ENCODE data around the gene MYLIP. TPM values are rescaled to one million over a fixed set of nuclear protein-coding genes. Genes with fewer than 3 reads are reported as not detected.

MYLIP gene
- total and polyA plus RNA-seq, 2 experiments from 2014 or later: 26.7 to 33.8 TPM

DNA sequence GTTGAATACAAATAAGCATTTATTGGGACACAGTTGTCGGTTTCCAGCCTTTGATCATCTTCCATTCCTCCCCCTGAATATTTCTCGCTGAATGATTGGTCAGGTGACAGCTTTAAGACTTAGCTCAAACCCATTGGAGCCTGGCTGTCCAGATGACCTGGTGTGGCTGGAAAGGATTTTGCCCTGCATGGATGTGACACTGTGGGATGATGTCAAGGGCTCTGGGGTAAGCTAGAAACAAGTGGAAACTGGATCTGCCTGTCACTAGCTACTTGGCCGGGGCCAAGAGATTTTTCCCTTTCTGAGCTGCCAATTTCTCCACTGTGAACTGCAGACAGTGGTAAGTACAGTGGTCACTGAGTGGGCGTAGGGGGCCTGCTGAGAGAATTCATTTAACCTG, 41.9 kb upstream of the MYLIP start:
- Mint-ChIP-seq H3K9me3 (no peaks in the 10 kb centered on the region), H3K4me3 (no peak overlapping the region), H3K36me3 (ENCODE audit: low read depth) (no peaks in the 10 kb centered on the region), H3K27ac (no peak overlapping the region), H3K27me3 (ENCODE audit: insufficient read depth, low read depth, poor library complexity) (peaks cover 1% of the 10 kb centered on the region), H3K4me1 (no peaks in the 10 kb centered on the region; the same call in 2 of the 3 replicates)
- no peaks in the 10 kb centered on the region for H3K27me3 ChIP-seq (ENCODE audit: insufficient read depth)
- H3K36me3 ChIP-seq (ENCODE audit: insufficient read depth): no peaks in the 10 kb centered on the region
- H3F3A ChIP-seq (replicated peaks; ENCODE audit: low read depth): no peaks in the 10 kb centered on the region
- no peak overlapping the region for H3K27ac ChIP-seq (ENCODE audit: low read depth)
- H3K4me2 ChIP-seq: no peak overlapping the region
- H3K79me2 ChIP-seq (replicated peaks; ENCODE audit: insufficient read depth): no peaks in the 10 kb centered on the region
- no peaks in the 10 kb centered on the region for H3K4me1 ChIP-seq (ENCODE audit: insufficient read depth)
- H3K9me2 ChIP-seq (ENCODE audit: insufficient read depth): 0 out of 2 replicates have a peak, but pooled peaks cover 8% of the 10 kb centered on the region
- H4K20me1 ChIP-seq (replicated peaks; ENCODE audit: insufficient read depth): no peaks in the 10 kb centered on the region
- no peak for DNase-seq (ENCODE audit: low spot score)
- ATAC-seq: no peak
- TF ChIP-seq NANOG (IDR thresholded peaks at IDR 0.05; ENCODE audit: borderline replicate concordance) (no peak), POLR2AphosphoS5 (IDR thresholded peaks at IDR 0.05; ENCODE audit: low read depth) (no peak)
- TF ChIP-seq, protein P1, sequence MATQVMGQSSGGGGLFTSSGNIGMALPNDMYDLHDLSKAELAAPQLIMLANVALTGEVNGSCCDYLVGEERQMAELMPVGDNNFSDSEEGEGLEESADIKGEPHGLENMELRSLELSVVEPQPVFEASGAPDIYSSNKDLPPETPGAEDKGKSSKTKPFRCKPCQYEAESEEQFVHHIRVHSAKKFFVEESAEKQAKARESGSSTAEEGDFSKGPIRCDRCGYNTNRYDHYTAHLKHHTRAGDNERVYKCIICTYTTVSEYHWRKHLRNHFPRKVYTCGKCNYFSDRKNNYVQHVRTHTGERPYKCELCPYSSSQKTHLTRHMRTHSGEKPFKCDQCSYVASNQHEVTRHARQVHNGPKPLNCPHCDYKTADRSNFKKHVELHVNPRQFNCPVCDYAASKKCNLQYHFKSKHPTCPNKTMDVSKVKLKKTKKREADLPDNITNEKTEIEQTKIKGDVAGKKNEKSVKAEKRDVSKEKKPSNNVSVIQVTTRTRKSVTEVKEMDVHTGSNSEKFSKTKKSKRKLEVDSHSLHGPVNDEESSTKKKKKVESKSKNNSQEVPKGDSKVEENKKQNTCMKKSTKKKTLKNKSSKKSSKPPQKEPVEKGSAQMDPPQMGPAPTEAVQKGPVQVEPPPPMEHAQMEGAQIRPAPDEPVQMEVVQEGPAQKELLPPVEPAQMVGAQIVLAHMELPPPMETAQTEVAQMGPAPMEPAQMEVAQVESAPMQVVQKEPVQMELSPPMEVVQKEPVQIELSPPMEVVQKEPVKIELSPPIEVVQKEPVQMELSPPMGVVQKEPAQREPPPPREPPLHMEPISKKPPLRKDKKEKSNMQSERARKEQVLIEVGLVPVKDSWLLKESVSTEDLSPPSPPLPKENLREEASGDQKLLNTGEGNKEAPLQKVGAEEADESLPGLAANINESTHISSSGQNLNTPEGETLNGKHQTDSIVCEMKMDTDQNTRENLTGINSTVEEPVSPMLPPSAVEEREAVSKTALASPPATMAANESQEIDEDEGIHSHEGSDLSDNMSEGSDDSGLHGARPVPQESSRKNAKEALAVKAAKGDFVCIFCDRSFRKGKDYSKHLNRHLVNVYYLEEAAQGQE (IDR thresholded peaks at IDR 0.05; ENCODE audit: unreplicated experiment): no peak
- no peak overlapping the region for H3K4me3 ChIP-seq
- no peak overlapping the region for H2AFZ ChIP-seq

DNA sequence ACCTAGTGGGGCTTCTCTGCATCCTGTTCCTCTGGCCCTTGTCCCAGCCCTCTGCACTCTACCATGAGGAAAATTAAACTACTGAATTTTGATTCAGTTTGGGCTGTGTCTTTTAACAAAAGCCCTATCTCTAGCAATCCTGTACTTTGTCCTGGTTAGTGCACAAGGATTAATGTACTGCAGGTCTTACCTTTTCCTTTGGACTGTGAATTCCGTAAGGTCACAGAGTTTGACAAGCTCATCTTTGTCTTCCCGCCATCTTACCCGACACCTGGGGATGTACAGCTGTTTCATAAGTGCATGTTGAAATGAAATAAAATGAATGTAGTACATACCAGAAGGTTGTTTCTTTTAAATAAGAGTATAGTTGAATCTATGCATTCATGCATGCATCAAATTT, 41.5 kb upstream of the MYLIP start:
- no peak overlapping the region for H3K4me2 ChIP-seq
- H3F3A ChIP-seq (replicated peaks; ENCODE audit: low read depth): no peaks in the 10 kb centered on the region
- no peak for DNase-seq (ENCODE audit: low spot score)
- H3K4me3 ChIP-seq: no peak overlapping the region
- no peaks in the 10 kb centered on the region for H3K79me2 ChIP-seq (replicated peaks; ENCODE audit: insufficient read depth)
- no peaks in the 10 kb centered on the region for H3K27me3 ChIP-seq (ENCODE audit: insufficient read depth)
- H3K4me3 Mint-ChIP-seq: no peak overlapping the region
- H2AFZ ChIP-seq: no peak overlapping the region
- H3K9me3 Mint-ChIP-seq: no peaks in the 10 kb centered on the region
- no peak overlapping the region for H3K27ac ChIP-seq (ENCODE audit: low read depth)
- H3K4me1 ChIP-seq (ENCODE audit: insufficient read depth): no peaks in the 10 kb centered on the region
- H3K27ac Mint-ChIP-seq: no peak overlapping the region
- H3K36me3 Mint-ChIP-seq (ENCODE audit: low read depth): no peaks in the 10 kb centered on the region
- ATAC-seq: no peak
- H3K27me3 Mint-ChIP-seq (ENCODE audit: insufficient read depth, low read depth, poor library complexity): peaks cover 4% of the 10 kb centered on the region
- H3K4me1 Mint-ChIP-seq: no peaks in the 10 kb centered on the region; the same call in 2 of the 3 replicates
- 0 out of 2 replicates have a peak, but pooled peaks cover 4% of the 10 kb centered on the region for H3K9me2 ChIP-seq (ENCODE audit: insufficient read depth)
- H3K36me3 ChIP-seq (ENCODE audit: insufficient read depth): no peaks in the 10 kb centered on the region
- no peaks in the 10 kb centered on the region for H4K20me1 ChIP-seq (replicated peaks; ENCODE audit: insufficient read depth)
- TF ChIP-seq, protein P1 (IDR thresholded peaks at IDR 0.05; ENCODE audit: unreplicated experiment): no peak
- no peak for TF ChIP-seq EZH2phosphoT487 (IDR thresholded peaks at IDR 0.05; ENCODE audit: unreplicated experiment)
- TF ChIP-seq STAT1 (IDR thresholded peaks at IDR 0.05; ENCODE audit: unreplicated experiment): no peak
- TF ChIP-seq, protein P2, sequence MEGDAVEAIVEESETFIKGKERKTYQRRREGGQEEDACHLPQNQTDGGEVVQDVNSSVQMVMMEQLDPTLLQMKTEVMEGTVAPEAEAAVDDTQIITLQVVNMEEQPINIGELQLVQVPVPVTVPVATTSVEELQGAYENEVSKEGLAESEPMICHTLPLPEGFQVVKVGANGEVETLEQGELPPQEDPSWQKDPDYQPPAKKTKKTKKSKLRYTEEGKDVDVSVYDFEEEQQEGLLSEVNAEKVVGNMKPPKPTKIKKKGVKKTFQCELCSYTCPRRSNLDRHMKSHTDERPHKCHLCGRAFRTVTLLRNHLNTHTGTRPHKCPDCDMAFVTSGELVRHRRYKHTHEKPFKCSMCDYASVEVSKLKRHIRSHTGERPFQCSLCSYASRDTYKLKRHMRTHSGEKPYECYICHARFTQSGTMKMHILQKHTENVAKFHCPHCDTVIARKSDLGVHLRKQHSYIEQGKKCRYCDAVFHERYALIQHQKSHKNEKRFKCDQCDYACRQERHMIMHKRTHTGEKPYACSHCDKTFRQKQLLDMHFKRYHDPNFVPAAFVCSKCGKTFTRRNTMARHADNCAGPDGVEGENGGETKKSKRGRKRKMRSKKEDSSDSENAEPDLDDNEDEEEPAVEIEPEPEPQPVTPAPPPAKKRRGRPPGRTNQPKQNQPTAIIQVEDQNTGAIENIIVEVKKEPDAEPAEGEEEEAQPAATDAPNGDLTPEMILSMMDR (conservative IDR thresholded peaks at IDR 0.05; ENCODE audit: low read depth in 2 of 2): no peak
- no peak for TF ChIP-seq POLR2AphosphoS5 (IDR thresholded peaks at IDR 0.05; ENCODE audit: low read depth)
- TF ChIP-seq ZNF331 (CRISPR knock-in tag; IDR thresholded peaks at IDR 0.05; ENCODE audit: low read depth): no peak
- no peak for TF ChIP-seq NANOG (IDR thresholded peaks at IDR 0.05; ENCODE audit: borderline replicate concordance)
- TF ChIP-seq CREB1 (CRISPR knock-in tag; IDR thresholded peaks at IDR 0.05; ENCODE audit: low read depth): no peak
- no peak for TF ChIP-seq JUNB (IDR thresholded peaks at IDR 0.05; ENCODE audit: unreplicated experiment)
